ENCODE measurements around the gene ZEB1.

DNA sequence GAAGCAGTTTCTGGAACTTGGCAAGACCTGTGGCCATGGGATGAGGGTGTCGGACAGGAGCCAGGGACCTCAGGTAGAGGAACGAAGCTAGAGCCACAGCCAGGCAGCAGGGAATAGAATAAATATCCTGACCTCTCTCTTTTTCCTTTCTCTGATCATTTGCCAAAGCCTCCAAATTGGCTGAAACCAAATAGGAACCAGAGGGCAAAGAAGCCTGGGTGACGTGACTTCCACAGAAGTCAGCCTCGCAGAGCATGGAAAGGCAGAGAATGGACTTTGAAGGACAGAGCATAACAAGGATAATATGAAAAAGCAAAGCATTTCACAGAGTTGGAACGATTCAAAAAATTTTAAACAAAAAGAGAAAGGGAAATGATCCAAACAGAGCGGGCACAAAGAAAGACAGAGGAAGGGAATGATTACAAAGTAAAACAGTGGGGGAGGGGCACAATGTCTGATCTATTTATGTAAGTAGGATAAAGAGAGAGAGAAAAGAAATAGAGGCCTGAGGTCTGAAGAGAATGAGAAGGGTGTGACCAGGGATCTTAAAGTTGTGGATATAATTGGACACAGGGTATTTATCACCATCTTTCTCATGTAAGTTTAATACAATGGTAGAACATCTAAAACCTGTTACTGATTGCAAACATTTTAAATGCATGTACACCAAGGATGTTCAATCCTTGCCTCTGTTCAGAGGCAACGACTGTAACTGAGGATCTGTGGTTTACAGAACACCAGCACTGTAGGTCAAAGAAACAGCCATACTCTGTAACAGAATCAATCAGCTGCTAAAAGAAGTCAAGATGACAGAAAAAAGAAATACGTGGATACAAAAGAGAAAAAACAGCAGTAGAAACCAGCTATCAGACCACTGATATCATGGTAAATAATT, 4.5 kb upstream of the ZEB1 start:
- TF ChIP-seq, protein P1, sequence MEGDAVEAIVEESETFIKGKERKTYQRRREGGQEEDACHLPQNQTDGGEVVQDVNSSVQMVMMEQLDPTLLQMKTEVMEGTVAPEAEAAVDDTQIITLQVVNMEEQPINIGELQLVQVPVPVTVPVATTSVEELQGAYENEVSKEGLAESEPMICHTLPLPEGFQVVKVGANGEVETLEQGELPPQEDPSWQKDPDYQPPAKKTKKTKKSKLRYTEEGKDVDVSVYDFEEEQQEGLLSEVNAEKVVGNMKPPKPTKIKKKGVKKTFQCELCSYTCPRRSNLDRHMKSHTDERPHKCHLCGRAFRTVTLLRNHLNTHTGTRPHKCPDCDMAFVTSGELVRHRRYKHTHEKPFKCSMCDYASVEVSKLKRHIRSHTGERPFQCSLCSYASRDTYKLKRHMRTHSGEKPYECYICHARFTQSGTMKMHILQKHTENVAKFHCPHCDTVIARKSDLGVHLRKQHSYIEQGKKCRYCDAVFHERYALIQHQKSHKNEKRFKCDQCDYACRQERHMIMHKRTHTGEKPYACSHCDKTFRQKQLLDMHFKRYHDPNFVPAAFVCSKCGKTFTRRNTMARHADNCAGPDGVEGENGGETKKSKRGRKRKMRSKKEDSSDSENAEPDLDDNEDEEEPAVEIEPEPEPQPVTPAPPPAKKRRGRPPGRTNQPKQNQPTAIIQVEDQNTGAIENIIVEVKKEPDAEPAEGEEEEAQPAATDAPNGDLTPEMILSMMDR (IDR thresholded peaks at IDR 0.05): no peak
- TF ChIP-seq POLR2A (IDR thresholded peaks at IDR 0.05; ENCODE audit: low read depth) (no peak), EP300 (IDR thresholded peaks at IDR 0.05) (no peak), POLR2AphosphoS5 (IDR thresholded peaks at IDR 0.05) (no peak)

Measured in esophagus muscularis mucosa (tissue), 4 donors.